Measurements from ENCODE around the gene KIF6.

DNA sequence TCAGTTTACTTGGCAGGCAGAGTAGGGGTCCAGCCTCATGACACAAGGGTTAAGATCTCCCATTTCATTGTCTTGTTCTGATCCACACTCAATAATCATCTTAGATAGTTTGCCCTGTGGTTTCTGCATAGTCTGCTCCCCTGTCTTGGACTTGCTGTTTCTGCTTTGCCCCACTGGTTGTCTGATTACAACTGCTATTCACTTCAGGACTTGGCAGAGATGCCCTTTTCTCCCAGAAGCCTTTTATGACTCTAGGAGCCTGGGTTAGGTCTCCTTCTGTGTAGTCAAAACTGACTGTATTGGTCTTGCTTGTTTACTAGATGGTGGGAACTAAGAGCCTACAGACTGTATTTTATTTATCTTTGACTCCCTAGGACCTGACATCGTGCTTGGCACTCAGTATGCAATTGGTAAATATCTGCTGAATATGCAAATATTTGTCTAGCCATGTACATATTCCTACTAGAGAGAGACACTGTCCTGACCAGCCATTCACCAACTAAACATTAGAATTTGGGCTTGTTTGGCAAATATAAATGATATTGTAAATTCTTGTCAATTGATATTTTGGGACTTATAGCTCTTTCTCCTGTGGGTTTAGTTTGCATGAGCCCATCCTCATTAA lies 236.8 kb downstream of the KIF6 start:
- TF ChIP-seq POLR2AphosphoS5 (IDR thresholded peaks at IDR 0.05; ENCODE audit: low read depth) = no peak
- TF ChIP-seq, protein P1, sequence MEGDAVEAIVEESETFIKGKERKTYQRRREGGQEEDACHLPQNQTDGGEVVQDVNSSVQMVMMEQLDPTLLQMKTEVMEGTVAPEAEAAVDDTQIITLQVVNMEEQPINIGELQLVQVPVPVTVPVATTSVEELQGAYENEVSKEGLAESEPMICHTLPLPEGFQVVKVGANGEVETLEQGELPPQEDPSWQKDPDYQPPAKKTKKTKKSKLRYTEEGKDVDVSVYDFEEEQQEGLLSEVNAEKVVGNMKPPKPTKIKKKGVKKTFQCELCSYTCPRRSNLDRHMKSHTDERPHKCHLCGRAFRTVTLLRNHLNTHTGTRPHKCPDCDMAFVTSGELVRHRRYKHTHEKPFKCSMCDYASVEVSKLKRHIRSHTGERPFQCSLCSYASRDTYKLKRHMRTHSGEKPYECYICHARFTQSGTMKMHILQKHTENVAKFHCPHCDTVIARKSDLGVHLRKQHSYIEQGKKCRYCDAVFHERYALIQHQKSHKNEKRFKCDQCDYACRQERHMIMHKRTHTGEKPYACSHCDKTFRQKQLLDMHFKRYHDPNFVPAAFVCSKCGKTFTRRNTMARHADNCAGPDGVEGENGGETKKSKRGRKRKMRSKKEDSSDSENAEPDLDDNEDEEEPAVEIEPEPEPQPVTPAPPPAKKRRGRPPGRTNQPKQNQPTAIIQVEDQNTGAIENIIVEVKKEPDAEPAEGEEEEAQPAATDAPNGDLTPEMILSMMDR (IDR thresholded peaks at IDR 0.05; ENCODE audit: insufficient read depth, low read length) = no peak
- no peak for TF ChIP-seq SPI1 (IDR thresholded peaks at IDR 0.05; ENCODE audit: borderline replicate concordance, low read depth)
- TF ChIP-seq, protein P2, sequence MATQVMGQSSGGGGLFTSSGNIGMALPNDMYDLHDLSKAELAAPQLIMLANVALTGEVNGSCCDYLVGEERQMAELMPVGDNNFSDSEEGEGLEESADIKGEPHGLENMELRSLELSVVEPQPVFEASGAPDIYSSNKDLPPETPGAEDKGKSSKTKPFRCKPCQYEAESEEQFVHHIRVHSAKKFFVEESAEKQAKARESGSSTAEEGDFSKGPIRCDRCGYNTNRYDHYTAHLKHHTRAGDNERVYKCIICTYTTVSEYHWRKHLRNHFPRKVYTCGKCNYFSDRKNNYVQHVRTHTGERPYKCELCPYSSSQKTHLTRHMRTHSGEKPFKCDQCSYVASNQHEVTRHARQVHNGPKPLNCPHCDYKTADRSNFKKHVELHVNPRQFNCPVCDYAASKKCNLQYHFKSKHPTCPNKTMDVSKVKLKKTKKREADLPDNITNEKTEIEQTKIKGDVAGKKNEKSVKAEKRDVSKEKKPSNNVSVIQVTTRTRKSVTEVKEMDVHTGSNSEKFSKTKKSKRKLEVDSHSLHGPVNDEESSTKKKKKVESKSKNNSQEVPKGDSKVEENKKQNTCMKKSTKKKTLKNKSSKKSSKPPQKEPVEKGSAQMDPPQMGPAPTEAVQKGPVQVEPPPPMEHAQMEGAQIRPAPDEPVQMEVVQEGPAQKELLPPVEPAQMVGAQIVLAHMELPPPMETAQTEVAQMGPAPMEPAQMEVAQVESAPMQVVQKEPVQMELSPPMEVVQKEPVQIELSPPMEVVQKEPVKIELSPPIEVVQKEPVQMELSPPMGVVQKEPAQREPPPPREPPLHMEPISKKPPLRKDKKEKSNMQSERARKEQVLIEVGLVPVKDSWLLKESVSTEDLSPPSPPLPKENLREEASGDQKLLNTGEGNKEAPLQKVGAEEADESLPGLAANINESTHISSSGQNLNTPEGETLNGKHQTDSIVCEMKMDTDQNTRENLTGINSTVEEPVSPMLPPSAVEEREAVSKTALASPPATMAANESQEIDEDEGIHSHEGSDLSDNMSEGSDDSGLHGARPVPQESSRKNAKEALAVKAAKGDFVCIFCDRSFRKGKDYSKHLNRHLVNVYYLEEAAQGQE (IDR thresholded peaks at IDR 0.05; ENCODE audit: insufficient replicate concordance, low read depth) = no peak
